AG04450 (cell line): Measurements from ENCODE around the gene FGD4. TPM values are rescaled to one million over a fixed set of nuclear protein-coding genes. Genes with fewer than 3 reads are reported as not detected.
"Not testable (repeated sequence)": the region's sequence is repeated elsewhere in the genome, so short reads cannot be mapped to it uniquely, and the experiment has no call there.

ENCODE experiments used
- CTCF ChIA-PET: fragments of 300-600, 350-600 bp; formaldehyde crosslinking; extraction: SDS; loops from one replicate; lab custom pipeline; 2022; ENCODE audit warnings: antibody characterized with exemption, inconsistent platforms; lab: Charles Lee
- POLR2A ChIA-PET: fragments of 350-600 bp; formaldehyde crosslinking; extraction: SDS; loops from one replicate; lab custom pipeline; 2021; ENCODE audit warnings: antibody characterized with exemption, inconsistent platforms; lab: Yijun Ruan, JAX
- DNase-seq: peaks from one replicate; pipeline ENCODE4 v3.0.0-alpha.2; 2011; ENCODE audit warnings: low read depth, low spot score
- H3K27ac ChIP-seq: one replicate; pipeline ENCODE4 v1.5.1; 2012; ENCODE audit warnings: low read depth, low read length, control low read depth
- H3K27me3 ChIP-seq: one replicate; pipeline ENCODE4 v1.6.0; 2012; ENCODE audit warnings: low read length; ENCODE audit not compliant: control insufficient read depth, insufficient read depth
- H3K4me3 ChIP-seq: 2 replicates; pipeline ENCODE4 v1.5.1; 2011; ENCODE audit warnings: mild to moderate bottlenecking, low read depth, low read length, control low read depth
- H3K9me3 ChIP-seq: 2 replicates; pipeline ENCODE4 v1.5.1; 2012; ENCODE audit warnings: low read length; ENCODE audit not compliant: control insufficient read depth, insufficient read depth
- polyA plus RNA-seq: library from polyadenylated mRNA; depleted of rRNA; stranded (reverse); fragments of >200 nt; gene quantifications from 2 replicates; pipeline ENCODE4 v1.2.3, GENCODE V29; 2011
- TF ChIP-seq, protein P1 (sequence below): IDR thresholded peaks from 2 replicates; pipeline ENCODE4 v1.5.1; 2011; ENCODE audit warnings: low read depth, low read length, control low read depth, inconsistent platforms

The FGD4 gene
- polyA plus RNA-seq, 1 experiment, result 5.1 TPM

DNA sequence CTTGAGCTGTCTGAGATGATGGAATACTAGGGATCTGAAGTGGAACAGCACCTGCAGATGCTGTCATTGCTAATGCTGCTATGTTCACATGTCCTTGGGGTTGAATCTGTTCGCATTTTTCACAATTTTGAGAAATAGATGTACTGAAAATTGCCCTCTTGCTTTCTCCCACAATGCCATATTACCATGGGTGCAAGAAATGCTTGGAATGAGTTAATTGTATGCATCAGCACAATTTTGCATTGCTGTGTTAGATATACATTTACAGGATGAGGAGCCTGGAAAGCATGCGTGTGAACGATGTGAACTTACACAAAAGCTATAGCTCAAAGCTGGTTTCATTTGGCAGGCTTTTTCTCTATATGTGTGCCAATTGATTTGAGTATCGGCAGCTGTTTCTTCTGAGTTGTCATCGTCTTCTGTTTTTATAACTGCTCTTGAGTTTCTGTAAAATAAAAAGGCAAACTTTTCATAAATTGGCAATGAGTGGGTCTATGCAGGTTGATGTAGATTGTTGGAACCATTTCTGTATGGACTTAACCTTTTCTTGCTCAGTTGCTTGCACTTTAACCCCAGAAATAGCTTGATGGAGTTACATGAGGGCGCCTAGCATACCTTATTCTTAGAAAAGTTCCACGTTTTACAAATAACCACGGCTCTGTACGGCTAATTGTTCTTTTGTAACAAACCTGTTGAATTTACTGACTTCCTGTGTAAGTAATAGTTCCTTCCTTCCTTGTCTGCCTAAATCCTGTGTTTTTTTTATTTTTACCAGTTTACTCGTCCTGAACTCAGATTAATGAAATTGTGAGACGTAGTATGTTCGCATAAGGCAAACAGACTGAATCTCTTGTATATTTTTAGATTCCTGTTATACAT lies 105.9 kb downstream of the FGD4 start:
- Histone ChIP-seq H3K27ac (no peak overlapping the region), H3K4me3 (no peak overlapping the region), H3K27me3 (peaks cover 3% of the 10 kb centered on the region), H3K9me3 (no peaks in the 10 kb centered on the region)
- ChIA-PET CTCF (interaction anchor here (1.2 kb wide), 1 partner anchor 25 kb away, joined by 3 read pairs; no protein-coding TSS in a partner anchor), POLR2A (interaction anchor here (1.8 kb wide), 1 partner anchor 28 kb away, joined by 7 read pairs; no protein-coding TSS in a partner anchor)
- TF ChIP-seq, protein P1, sequence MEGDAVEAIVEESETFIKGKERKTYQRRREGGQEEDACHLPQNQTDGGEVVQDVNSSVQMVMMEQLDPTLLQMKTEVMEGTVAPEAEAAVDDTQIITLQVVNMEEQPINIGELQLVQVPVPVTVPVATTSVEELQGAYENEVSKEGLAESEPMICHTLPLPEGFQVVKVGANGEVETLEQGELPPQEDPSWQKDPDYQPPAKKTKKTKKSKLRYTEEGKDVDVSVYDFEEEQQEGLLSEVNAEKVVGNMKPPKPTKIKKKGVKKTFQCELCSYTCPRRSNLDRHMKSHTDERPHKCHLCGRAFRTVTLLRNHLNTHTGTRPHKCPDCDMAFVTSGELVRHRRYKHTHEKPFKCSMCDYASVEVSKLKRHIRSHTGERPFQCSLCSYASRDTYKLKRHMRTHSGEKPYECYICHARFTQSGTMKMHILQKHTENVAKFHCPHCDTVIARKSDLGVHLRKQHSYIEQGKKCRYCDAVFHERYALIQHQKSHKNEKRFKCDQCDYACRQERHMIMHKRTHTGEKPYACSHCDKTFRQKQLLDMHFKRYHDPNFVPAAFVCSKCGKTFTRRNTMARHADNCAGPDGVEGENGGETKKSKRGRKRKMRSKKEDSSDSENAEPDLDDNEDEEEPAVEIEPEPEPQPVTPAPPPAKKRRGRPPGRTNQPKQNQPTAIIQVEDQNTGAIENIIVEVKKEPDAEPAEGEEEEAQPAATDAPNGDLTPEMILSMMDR, result no peak
- no peak for DNase-seq

DNA sequence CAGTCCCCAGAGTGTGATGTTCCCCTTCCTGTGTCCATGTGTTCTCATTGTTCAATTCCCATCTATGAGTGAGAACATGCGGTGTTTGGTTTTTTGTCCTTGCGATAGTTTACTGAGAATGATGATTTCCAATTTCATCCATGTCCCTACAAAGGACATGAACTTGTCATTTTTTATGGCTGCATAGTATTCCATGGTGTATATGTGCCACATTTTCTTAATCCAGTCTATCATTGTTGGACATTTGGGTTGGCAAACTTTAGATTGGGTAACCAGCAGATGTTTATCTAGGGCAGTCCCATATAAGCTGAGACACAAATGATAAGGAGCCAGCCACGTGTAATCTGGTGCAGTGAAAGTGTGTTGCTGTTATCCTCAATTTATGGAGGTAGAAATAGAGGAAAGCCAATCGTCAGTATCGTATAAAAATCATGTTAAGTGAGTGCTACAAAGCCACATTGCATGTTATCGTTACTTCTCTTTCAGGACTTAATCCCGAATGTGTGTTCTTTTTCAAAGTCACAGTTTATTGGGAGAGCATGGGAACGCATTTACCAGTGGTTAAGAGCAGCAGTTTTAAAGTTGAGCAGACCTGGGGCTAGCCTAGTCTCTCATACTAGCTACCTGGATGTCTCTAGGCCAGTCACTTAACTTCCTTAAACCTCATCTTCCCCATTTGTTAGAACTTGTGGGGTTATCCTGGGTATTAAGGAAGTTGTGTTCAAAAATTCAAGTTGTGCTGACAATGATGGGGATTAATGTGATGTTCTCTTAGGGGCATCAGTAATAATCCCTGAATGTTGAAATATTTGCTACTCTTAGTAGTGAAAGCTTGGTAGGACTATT lies 108.0 kb downstream of the FGD4 start:
- H3K9me3 ChIP-seq, DNase-seq, H3K27ac ChIP-seq, H3K4me3 ChIP-seq, CTCF ChIA-PET, H3K27me3 ChIP-seq, POLR2A ChIA-PET: not testable (repeated sequence)

DNA sequence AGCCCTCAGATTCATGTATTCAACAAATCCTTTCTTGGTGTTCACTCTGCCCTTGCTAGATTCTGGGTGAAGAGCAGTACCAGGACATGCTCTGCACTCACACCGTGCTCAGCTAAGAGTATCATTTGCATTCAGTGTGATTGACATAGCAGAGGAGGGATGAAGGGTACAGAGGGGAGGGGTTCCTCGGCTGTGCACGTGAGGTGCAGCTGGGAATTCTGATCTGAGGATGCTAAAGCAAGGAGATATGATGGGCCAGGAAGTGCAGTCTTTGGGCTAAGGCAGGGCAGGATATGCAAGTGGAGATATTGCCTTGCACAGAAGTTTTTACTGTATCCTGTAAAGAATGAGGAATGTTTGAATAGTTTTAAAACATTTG lies 108.6 kb downstream of the FGD4 start:
- DNase-seq, result no peak
- ChIA-PET CTCF (no interaction called here), POLR2A (no interaction called here)
- Histone ChIP-seq H3K9me3 (no peaks in the 10 kb centered on the region), H3K27ac (no peak overlapping the region), H3K4me3 (no peak overlapping the region), H3K27me3 (peaks cover 7% of the 10 kb centered on the region)
- TF ChIP-seq, protein P1, result no peak

DNA sequence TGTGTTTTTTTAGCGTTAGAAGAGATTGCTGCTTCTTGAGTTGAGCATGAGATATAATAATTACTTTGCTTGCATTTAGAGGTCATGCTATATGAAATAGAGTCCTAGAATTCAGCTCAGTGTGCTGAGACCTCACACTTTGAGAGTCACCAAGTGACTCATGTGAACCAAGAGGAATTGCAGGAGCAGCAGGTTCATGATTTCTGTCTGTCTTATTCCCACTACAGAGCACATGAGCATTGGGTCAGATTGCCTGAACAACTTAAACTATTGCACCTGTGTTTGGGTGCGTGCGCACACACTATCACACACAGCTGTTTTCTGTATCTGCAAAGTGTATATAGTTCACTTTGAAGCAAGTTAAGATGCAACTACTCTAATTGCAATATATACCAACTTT lies 109.3 kb downstream of the FGD4 start:
- TF ChIP-seq, protein P1, result no peak
- CTCF ChIA-PET, result no interaction called here
- POLR2A ChIA-PET, result no interaction called here
- Histone ChIP-seq H3K9me3 (no peaks in the 10 kb centered on the region), H3K4me3 (no peak overlapping the region), H3K27ac (no peak overlapping the region), H3K27me3 (peaks cover 10% of the 10 kb centered on the region)
- no peak for DNase-seq

DNA sequence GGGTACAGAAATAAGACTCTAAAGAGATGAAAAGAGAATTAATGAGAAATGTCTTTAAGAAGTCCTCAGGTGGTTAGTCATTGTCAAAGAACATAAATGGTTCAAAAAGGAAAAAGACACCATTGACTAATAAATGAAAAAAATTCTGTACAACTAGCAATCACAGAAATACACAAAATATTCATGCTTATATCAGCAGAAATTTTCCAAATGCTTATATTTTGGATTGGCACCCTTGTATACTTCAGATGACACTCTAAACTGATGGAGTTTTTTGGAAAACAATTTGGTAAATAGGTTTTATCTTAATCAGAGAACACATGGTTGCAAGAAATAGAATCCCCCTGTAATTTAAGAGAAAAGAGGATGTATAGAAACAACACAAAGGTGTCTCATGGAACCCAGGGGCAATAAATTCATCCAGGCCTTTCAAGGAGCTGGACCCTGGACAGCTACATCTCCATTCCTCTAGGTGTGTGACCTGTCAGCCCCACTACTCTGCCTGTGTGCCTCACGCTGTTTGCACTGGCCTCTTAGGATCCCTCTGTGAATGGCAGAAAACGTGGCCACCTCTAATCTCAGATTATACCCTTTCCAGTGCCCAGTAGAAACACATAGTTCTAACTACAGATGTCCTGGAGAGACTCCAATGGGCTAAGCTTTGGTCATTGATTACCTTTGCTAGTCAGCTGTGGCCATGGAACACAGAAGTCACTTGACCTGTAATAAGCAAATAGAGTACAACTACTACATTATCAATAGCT lies 110.2 kb downstream of the FGD4 start:
- Histone ChIP-seq H3K27me3 (peaks cover 10% of the 10 kb centered on the region), H3K4me3 (no peak overlapping the region), H3K9me3 (no peaks in the 10 kb centered on the region), H3K27ac (no peak overlapping the region)
- TF ChIP-seq, protein P1, result no peak
- no peak for DNase-seq
- ChIA-PET CTCF (no interaction called here), POLR2A (no interaction called here)

DNA sequence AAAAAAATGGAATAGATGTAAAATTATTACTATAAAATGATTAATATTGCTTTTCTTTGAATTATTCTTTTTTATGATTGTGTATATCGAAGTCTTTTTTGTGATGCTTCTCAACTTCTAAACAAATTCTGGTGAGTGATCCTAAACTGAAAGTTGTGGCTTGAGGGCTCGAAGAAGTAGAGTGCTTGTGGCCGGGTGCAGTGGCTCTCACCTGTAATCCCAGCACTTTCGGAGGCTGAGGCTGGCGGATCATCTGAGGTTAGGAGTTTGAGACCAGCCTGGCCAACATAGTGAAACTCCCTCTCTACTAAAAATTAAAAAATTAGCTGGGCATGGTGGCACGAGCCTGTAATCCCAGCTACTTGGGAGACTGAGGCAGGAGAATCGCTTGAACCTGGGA lies 112.6 kb downstream of the FGD4 start:
- DNase-seq, CTCF ChIA-PET, H3K4me3 ChIP-seq, H3K9me3 ChIP-seq, H3K27ac ChIP-seq: not testable (repeated sequence)
- POLR2A ChIA-PET, result interaction anchor here (0.7 kb wide), 1 partner anchor 973 kb away, joined by 3 read pairs; no protein-coding TSS in a partner anchor
- peaks cover 13% of the 10 kb centered on the region for H3K27me3 ChIP-seq
